ENCODE data around the gene MYO1D. TPM values are rescaled to one million over a fixed set of nuclear protein-coding genes. Genes with fewer than 3 reads are reported as not detected.
"Not testable (repeated sequence)": the region's sequence is repeated elsewhere in the genome, so short reads cannot be mapped to it uniquely, and the experiment has no call there.

Gene MYO1D
- polyA plus RNA-seq, 5 donors = 19.8 to 26.5 (median 25.0) TPM

- DNase-seq = not testable (repeated sequence)
Observed at GRCh38 chr17:32821987-32822934, 54.7 kb downstream of the MYO1D start.

- no peak for DNase-seq
Observed at GRCh38 chr17:32820440-32820839, 56.5 kb downstream of the MYO1D start.

- no peak for DNase-seq
Observed at GRCh38 chr17:32819787-32820186, 57.1 kb downstream of the MYO1D start.

- DNase-seq = peak; percentile 31 to 33
Observed at GRCh38 chr17:32819035-32819434, 57.9 kb downstream of the MYO1D start.

GRCh38 chr17:32815460-32815859 is 61.5 kb downstream of the MYO1D start:
- DNase-seq = no peak

GRCh38 chr17:32814836-32815235 is 62.1 kb downstream of the MYO1D start:
- DNase-seq = no peak

- no peak for DNase-seq
Observed at GRCh38 chr17:32813021-32813420, 63.9 kb downstream of the MYO1D start.

GRCh38 chr17:32810690-32811089 is 66.2 kb downstream of the MYO1D start:
- no peak for DNase-seq

- no peak for DNase-seq
Observed at GRCh38 chr17:32807577-32807976, 69.3 kb downstream of the MYO1D start.

GRCh38 chr17:32806646-32807045 is 70.3 kb downstream of the MYO1D start:
- no peak for DNase-seq

- no peak for DNase-seq
Observed at GRCh38 chr17:32805029-32805976, 71.6 kb downstream of the MYO1D start.

GRCh38 chr17:32803544-32803943 is 73.4 kb downstream of the MYO1D start:
- DNase-seq = peak; percentile 45 to 68

- no peak for DNase-seq
Observed at GRCh38 chr17:32802306-32802705, 74.6 kb downstream of the MYO1D start.

GRCh38 chr17:32801641-32802040 is 75.3 kb downstream of the MYO1D start:
- DNase-seq = no peak

- no peak for DNase-seq
Observed at GRCh38 chr17:32801193-32801592, 75.7 kb downstream of the MYO1D start.

- DNase-seq = no peak
Observed at GRCh38 chr17:32798938-32799337, 78.0 kb downstream of the MYO1D start.

GRCh38 chr17:32795339-32795979 is 81.5 kb downstream of the MYO1D start:
- no peak for DNase-seq

GRCh38 chr17:32794533-32795246 is 82.2 kb downstream of the MYO1D start:
- DNase-seq = no peak

GRCh38 chr17:32793841-32794240 is 83.1 kb downstream of the MYO1D start:
- no peak for DNase-seq

- DNase-seq = no peak
Observed at GRCh38 chr17:32792207-32792606, 84.7 kb downstream of the MYO1D start.

- DNase-seq = no peak
Observed at GRCh38 chr17:32786169-32786568, 90.8 kb downstream of the MYO1D start.
